ENCODE data around the gene GMEB2.

Gene GMEB2

DNA sequence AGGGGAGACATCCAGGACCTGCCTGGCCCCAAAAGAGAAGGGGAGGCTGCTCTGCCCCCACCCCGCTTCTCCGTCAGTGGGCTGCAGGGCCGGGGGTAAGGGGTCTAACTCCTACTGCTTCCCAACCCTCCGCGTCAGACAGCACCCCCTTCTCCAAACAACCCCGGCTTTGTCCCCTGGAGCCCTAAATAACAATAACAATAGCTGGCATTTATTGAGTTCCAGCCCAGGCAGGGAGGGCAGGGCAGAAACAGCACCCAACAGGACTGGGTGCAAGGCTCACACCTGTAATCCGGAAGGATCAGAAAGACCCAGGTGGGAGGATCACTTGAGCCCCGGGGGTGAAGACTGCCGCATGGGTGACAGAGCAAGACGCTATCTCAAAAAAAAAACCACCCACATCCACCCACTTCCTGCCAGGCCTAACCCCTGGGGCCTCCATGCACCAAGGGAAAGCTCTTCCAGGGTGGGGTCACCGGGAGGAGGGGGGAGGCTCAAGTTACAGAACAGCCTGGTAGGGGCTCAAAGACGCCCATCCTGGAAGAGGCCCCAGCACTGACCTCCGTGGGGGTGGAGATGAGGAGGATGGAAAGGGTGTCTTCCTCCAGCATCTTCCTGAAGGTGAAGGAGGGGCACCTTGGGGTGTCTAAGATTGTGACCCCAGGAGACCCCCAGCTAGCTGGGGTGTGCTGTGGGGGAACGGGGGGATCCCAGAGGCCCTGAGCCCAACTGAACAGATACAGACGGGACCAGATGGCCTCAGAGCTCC is 74.2 kb downstream of the GMEB2 start:
- H3K4me3 ChIP-seq (ENCODE audit: low read depth, low read length), result no peak overlapping the region
- peak; percentile 86 for DNase-seq (ENCODE audit: low read depth)
- peak; percentile 18; the same call in 1 of the 2 replicates for TF ChIP-seq MYC (IDR thresholded peaks at IDR 0.05; ENCODE audit: low read depth, low read length)
- no peak for TF ChIP-seq POLR2A (IDR thresholded peaks at IDR 0.05; ENCODE audit: extremely low read depth, insufficient read length)
- TF ChIP-seq, protein P1, sequence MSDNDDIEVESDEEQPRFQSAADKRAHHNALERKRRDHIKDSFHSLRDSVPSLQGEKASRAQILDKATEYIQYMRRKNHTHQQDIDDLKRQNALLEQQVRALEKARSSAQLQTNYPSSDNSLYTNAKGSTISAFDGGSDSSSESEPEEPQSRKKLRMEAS (IDR thresholded peaks at IDR 0.05; ENCODE audit: low read depth, low read length), result peak; percentile 63

DNA sequence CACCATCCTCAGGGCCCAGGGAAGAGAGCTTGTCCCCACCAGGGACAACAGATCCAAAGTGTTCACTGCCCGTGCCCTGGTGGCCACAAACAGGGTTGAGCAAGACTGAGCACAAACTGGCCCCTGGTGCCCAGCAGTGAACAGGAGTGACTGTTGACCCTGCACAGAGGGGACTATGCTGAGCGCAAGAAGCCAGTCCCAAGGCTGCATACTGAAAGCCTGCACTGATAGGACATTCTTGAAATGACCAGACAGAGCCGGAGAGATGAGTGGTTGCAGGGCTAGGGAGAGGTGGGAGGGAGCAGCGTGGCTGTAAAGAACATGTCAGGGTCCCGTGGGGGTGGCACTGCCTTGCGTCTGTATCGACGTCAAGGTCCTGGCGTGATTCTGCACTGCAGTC is 75.8 kb downstream of the GMEB2 start:
- H3K4me3 ChIP-seq (ENCODE audit: low read depth, low read length), result no peak overlapping the region
- TF ChIP-seq MYC (IDR thresholded peaks at IDR 0.05; ENCODE audit: low read depth, low read length), result no peak
- TF ChIP-seq, protein P1 (IDR thresholded peaks at IDR 0.05; ENCODE audit: low read depth, low read length), result no peak
- no peak for TF ChIP-seq POLR2A (IDR thresholded peaks at IDR 0.05; ENCODE audit: extremely low read depth, insufficient read length)
- TF ChIP-seq, protein P2, sequence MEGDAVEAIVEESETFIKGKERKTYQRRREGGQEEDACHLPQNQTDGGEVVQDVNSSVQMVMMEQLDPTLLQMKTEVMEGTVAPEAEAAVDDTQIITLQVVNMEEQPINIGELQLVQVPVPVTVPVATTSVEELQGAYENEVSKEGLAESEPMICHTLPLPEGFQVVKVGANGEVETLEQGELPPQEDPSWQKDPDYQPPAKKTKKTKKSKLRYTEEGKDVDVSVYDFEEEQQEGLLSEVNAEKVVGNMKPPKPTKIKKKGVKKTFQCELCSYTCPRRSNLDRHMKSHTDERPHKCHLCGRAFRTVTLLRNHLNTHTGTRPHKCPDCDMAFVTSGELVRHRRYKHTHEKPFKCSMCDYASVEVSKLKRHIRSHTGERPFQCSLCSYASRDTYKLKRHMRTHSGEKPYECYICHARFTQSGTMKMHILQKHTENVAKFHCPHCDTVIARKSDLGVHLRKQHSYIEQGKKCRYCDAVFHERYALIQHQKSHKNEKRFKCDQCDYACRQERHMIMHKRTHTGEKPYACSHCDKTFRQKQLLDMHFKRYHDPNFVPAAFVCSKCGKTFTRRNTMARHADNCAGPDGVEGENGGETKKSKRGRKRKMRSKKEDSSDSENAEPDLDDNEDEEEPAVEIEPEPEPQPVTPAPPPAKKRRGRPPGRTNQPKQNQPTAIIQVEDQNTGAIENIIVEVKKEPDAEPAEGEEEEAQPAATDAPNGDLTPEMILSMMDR (IDR thresholded peaks at IDR 0.05; ENCODE audit: low read depth, low read length), result no peak
- peak; percentile 56 for DNase-seq (ENCODE audit: low read depth)

DNA sequence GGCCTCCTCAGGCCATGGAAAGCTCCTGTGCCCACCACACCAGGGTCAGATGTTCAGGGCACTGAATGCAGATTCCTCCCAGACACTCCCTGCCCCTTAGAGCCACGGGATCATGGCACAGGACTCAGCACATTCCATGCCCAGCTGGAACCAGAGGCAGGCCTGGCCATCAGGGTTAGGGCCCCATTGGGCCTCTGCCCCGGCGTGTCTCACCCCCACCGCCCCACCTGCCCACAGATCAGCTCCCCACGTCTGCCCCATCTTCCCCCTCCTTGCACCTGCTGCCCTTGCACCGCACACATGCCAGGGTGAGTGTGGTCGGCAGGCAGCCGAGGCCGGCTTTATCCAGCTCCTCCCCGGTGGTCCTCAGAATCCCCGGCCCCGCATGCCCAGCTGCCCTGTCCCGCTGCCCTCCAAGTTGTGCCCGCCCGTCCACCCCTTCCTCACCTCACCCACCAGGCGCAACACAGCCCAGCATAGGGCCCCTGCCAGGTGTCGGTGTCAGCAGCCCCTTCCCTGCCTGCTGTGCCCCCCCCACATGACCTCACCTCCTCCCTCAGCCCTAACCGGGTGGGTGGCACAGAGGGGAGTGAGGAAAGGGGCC is 77.1 kb downstream of the GMEB2 start:
- TF ChIP-seq MYC (IDR thresholded peaks at IDR 0.05; ENCODE audit: low read depth, low read length) (no peak), POLR2A (IDR thresholded peaks at IDR 0.05; ENCODE audit: extremely low read depth, insufficient read length) (no peak)
- TF ChIP-seq, protein P1 (IDR thresholded peaks at IDR 0.05; ENCODE audit: low read depth, low read length), result no peak
- TF ChIP-seq, protein P2 (IDR thresholded peaks at IDR 0.05; ENCODE audit: low read depth, low read length), result no peak
- DNase-seq (ENCODE audit: low read depth), result no peak
- H3K4me3 ChIP-seq (ENCODE audit: low read depth, low read length), result no peak overlapping the region

DNA sequence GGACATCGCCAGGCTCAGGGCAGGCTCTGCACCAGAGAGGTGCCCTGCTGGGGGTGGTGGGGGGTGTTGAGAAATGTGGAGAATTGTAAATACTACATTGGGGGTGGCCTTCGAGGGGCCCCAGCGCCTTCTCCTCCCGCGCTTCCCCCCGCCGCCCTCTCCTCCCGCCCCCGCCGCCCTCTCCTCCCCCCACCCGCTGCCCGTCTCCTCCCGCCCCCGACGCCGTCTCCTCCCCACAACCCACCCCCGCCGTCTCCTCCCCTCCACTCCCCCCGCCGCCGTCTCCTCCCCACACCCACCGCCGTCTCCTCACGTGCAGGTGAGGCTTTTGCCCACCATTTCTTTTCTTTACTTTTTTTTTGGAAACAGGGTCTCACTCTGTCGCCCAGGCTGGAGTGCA is 77.9 kb downstream of the GMEB2 start:
- no peak overlapping the region for H3K4me3 ChIP-seq (ENCODE audit: low read depth, low read length)
- DNase-seq (ENCODE audit: low read depth), result no peak
- TF ChIP-seq POLR2A (IDR thresholded peaks at IDR 0.05; ENCODE audit: extremely low read depth, insufficient read length), result no peak
- TF ChIP-seq, protein P1 (IDR thresholded peaks at IDR 0.05; ENCODE audit: low read depth, low read length), result no peak
- TF ChIP-seq, protein P2 (IDR thresholded peaks at IDR 0.05; ENCODE audit: low read depth, low read length), result no peak
- TF ChIP-seq MYC (IDR thresholded peaks at IDR 0.05; ENCODE audit: low read depth, low read length), result no peak

DNA sequence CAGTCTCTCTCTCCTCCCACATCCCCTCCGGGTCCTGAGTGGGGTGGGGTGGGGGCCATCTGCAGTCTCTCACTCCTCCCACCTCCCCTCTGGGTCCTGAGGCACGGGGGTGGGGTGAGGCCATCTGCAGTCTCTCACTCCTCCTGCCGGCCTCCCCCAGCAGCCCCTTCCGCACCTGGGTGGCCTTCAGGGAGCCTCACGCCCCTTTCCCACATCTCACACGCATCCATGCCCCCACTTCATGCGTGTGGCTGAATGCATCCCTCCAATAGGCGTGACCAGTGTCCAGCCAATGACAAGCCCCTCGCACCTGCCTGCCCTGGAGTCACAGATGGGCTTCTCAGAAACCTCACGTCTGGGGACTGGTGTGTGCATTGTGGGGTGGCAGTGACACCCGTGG is 78.4 kb downstream of the GMEB2 start:
- DNase-seq (ENCODE audit: low read depth), result no peak
- no peak for TF ChIP-seq MYC (IDR thresholded peaks at IDR 0.05; ENCODE audit: low read depth, low read length)
- TF ChIP-seq, protein P2 (IDR thresholded peaks at IDR 0.05; ENCODE audit: low read depth, low read length), result no peak
- no peak for TF ChIP-seq POLR2A (IDR thresholded peaks at IDR 0.05; ENCODE audit: extremely low read depth, insufficient read length)
- TF ChIP-seq, protein P1 (IDR thresholded peaks at IDR 0.05; ENCODE audit: low read depth, low read length), result no peak
- H3K4me3 ChIP-seq (ENCODE audit: low read depth, low read length), result no peak overlapping the region
